Measurements from ENCODE around the gene FUT3. TPM values are rescaled to one million over a fixed set of nuclear protein-coding genes. Genes with fewer than 3 reads are reported as not detected.

Gene FUT3
- total RNA-seq, 4 donors from 2014 or later: 0.90 TPM; not detected in 3

DNA sequence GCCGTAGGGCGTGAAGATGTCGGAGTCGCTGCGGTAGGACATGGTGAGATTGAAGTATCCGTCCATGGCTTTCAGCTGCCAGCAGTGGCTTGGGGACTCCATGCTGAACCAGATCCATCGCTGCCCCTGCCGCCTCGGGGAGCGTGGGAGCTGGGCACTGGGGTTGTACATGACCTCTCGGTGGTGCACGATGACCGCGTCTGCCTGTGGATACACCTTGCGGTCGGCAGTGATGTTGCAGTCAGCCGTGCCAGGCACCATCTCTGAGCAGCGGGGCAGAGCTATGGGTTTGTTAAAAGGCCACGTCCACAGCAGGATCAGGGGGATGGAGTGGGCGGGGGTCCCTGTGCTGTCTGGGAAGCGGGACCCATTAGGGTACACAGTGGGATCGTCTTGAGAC is 19.2 kb downstream of the FUT3 start:
- H3K4me1 ChIP-seq: peaks cover 0 to 19% (median 8%) of the 10 kb centered on the region in 4 donors
- 83 to 86% methylated on average over 22 of the region's 22 CpGs for WGBS, 2 donors
- no peaks in the 10 kb centered on the region for H3K9me3 ChIP-seq
- no peaks in the 10 kb centered on the region for H3K36me3 ChIP-seq
- TF ChIP-seq, protein P1, sequence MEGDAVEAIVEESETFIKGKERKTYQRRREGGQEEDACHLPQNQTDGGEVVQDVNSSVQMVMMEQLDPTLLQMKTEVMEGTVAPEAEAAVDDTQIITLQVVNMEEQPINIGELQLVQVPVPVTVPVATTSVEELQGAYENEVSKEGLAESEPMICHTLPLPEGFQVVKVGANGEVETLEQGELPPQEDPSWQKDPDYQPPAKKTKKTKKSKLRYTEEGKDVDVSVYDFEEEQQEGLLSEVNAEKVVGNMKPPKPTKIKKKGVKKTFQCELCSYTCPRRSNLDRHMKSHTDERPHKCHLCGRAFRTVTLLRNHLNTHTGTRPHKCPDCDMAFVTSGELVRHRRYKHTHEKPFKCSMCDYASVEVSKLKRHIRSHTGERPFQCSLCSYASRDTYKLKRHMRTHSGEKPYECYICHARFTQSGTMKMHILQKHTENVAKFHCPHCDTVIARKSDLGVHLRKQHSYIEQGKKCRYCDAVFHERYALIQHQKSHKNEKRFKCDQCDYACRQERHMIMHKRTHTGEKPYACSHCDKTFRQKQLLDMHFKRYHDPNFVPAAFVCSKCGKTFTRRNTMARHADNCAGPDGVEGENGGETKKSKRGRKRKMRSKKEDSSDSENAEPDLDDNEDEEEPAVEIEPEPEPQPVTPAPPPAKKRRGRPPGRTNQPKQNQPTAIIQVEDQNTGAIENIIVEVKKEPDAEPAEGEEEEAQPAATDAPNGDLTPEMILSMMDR (IDR thresholded peaks at IDR 0.05): no peak
- TF ChIP-seq POLR2A (IDR thresholded peaks at IDR 0.05): no peak
- peaks cover 0 to 65% of the 10 kb centered on the region in 2 donors for H3K27me3 ChIP-seq
- DNase-seq (ENCODE audit: low spot score in 2 of 2): no peak
- H3K4me3 ChIP-seq: no peak overlapping the region
- H3K27ac ChIP-seq: no peak overlapping the region

- H3K4me1 ChIP-seq: peaks cover 0 to 19% (median 8%) of the 10 kb centered on the region in 4 donors
- H3K36me3 ChIP-seq: no peaks in the 10 kb centered on the region
- H3K9me3 ChIP-seq: no peaks in the 10 kb centered on the region
- no peak overlapping the region for H3K27ac ChIP-seq
- H3K27me3 ChIP-seq: peaks cover 0 to 72% of the 10 kb centered on the region in 2 donors
- no peak overlapping the region for H3K4me3 ChIP-seq
- no peak for DNase-seq (ENCODE audit: low spot score in 2 of 2)
- WGBS, 2 donors: 86 to 87% methylated on average over 4 to 6 of the region's 9 CpGs
- TF ChIP-seq, protein P1 (IDR thresholded peaks at IDR 0.05): no peak
- TF ChIP-seq EP300 (IDR thresholded peaks at IDR 0.05) (no peak), POLR2A (IDR thresholded peaks at IDR 0.05) (no peak)
Measured at GRCh38 chr19:5831159-5831558, 20.1 kb downstream of the FUT3 start.

- TF ChIP-seq, protein P1 (IDR thresholded peaks at IDR 0.05): no peak
- TF ChIP-seq POLR2A (IDR thresholded peaks at IDR 0.05) (no peak), EP300 (IDR thresholded peaks at IDR 0.05) (no peak)
- no peak for DNase-seq (ENCODE audit: low spot score in 2 of 2)
- Histone ChIP-seq H3K9me3 (no peaks in the 10 kb centered on the region), H3K27me3 (peaks cover 0 to 63% of the 10 kb centered on the region in 2 donors), H3K36me3 (no peaks in the 10 kb centered on the region), H3K4me3 (no peak overlapping the region), H3K4me1 (peaks cover 0 to 19% (median 8%) of the 10 kb centered on the region in 4 donors), H3K27ac (no peak overlapping the region)
- 31 to 55% methylated on average over 17 to 26 of the region's 34 CpGs for WGBS, 2 donors
Measured at GRCh38 chr19:5829567-5830310, 21.5 kb downstream of the FUT3 start.

DNA sequence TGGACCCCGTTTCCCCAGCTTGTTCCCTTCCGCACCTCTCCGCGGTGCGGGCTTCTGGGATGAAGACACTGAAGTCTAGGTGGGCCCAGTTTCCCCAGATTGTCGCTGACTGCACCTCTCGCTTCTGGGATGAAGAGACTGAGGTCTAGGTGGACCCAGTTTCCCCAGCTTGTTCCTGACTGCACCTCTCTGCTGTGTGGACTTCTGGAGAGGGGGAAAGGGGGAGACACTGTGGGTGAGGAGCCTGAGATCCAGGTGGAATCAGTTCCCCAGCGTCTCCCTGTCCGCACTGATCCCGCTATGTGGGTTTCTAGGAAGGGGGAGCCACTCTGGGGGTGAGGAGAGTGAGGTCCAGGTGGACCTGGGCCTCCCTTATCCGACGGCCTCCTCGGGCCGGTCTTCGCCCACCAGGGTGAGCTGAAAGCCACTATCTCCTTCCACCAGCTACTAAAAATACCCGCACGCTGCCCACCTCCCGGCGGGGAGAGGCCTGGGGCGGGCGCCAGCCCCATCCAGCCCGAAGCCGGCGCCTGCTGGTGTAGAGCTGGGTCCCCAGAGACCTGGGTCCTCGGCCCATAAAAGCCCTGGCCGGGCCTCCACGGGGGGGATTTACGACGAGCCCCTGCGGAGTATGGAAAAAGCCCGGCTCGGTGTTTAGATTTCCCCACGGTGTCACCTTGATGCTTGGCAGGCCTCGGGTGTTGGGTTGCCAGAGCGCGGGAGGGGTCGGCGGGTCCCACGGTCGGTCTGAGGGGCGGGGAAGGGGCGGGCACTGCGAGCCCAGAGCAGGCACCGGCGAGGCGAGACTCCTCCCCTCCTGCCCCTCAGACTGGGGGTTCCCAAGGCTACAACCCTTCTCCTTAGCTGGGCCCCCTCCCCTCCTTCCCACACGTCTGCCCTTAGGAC is 22.3 kb downstream of the FUT3 start:
- Histone ChIP-seq H3K27me3 (peaks cover 0 to 58% of the 10 kb centered on the region in 2 donors), H3K27ac (peak overlapping the region in 3 of 4 donors; percentile 42 to 57 (median 54)), H3K4me1 (peaks cover 0 to 19% (median 8%) of the 10 kb centered on the region in 4 donors), H3K9me3 (no peaks in the 10 kb centered on the region), H3K4me3 (peak overlapping the region; percentile 24 to 54 (median 34)), H3K36me3 (no peaks in the 10 kb centered on the region)
- 7% methylated on average over 28 to 36 of the region's 47 CpGs for WGBS, 2 donors
- no peak for DNase-seq (ENCODE audit: low spot score in 2 of 2)
- TF ChIP-seq EP300 (IDR thresholded peaks at IDR 0.05) (no peak), POLR2A (IDR thresholded peaks at IDR 0.05) (no peak)
- TF ChIP-seq, protein P1 (IDR thresholded peaks at IDR 0.05): no peak

Measured in tibial nerve (tissue), 4 donors.